Fibroblast of villous mesenchyme (primary cell): ENCODE results near the gene PALM2AKAP2. TPM values are rescaled to one million over a fixed set of nuclear protein-coding genes. Genes with fewer than 3 reads are reported as not detected.

Experiments
- DNase-seq: peaks from one replicate; pipeline ENCODE4 v3.0.0-alpha.2; 2010; ENCODE audit warnings: low read depth
- H3K4me3 ChIP-seq: 2 replicates; pipeline ENCODE4 v1.5.1; 2011; ENCODE audit warnings: low read depth, mild to moderate bottlenecking, low read length
- total RNA-seq: library from RNA; depleted of rRNA; stranded (reverse); fragments of >200 nt; gene quantifications from 2 replicates; pipeline ENCODE4 v1.2.3, GENCODE V29; 2012
- TF ChIP-seq, protein P1 (sequence below): IDR thresholded peaks from 2 replicates; pipeline ENCODE4 v1.5.1; 2012; ENCODE audit warnings: low read depth, mild to moderate bottlenecking, low read length; ENCODE audit not compliant: insufficient read depth

PALM2AKAP2 gene
- total RNA-seq, 1 donor, result 31.5 TPM

DNA sequence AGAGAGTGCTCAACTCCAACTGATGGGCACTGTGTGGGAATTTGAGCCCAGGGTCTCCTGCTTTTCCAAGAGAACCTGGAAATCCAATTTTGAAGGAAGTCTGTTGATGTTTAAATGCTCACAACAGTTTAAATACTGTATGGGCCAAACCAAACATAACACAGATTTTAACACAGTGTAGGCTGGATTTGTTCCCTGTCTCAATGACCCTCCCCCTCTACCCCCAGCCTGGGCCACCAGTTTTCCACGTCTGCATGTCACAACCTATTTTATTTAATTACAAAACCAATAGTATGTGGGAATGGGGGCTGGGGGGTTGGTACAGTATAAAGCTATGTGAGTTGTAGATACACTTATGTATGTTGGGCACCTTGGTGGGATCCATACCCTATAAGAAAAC, 11.7 kb downstream of the PALM2AKAP2 start:
- TF ChIP-seq, protein P1, sequence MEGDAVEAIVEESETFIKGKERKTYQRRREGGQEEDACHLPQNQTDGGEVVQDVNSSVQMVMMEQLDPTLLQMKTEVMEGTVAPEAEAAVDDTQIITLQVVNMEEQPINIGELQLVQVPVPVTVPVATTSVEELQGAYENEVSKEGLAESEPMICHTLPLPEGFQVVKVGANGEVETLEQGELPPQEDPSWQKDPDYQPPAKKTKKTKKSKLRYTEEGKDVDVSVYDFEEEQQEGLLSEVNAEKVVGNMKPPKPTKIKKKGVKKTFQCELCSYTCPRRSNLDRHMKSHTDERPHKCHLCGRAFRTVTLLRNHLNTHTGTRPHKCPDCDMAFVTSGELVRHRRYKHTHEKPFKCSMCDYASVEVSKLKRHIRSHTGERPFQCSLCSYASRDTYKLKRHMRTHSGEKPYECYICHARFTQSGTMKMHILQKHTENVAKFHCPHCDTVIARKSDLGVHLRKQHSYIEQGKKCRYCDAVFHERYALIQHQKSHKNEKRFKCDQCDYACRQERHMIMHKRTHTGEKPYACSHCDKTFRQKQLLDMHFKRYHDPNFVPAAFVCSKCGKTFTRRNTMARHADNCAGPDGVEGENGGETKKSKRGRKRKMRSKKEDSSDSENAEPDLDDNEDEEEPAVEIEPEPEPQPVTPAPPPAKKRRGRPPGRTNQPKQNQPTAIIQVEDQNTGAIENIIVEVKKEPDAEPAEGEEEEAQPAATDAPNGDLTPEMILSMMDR, result no peak
- no peak overlapping the region for H3K4me3 ChIP-seq
- DNase-seq, result no peak

DNA sequence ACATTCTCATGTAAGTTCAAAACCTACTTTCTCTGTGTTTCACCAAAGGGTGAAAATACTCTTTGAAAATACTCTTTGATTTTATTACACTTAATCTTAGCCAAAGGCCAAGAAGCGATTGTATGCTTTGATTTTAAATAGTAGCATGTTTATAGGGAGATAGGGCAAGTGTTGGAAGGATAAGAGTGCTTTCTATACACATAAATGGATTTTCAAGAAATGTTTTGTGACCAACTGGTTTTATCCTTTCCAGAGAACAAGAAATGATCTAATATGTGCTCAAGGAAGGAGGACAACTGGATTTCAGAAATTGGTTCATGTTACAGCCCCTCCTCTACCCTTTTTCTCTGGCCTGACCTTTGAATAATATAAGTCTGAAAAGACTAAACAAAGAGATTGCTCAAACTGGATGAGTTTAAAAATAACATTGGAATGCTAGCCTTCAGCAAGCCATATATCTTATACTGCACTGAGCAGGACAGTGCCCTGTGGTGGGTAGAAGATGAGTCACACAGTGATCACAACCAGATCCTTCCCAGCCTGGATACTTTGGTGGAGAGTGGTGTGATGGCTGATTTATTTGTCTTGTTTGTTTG, 13.1 kb downstream of the PALM2AKAP2 start:
- H3K4me3 ChIP-seq, result no peak overlapping the region
- DNase-seq, result peak; percentile 93
- TF ChIP-seq, protein P1, result no peak

- DNase-seq, result peak; percentile 30
- no peak overlapping the region for H3K4me3 ChIP-seq
- TF ChIP-seq, protein P1, result no peak
Observed at GRCh38 chr9:109793921-109794320, 13.9 kb downstream of the PALM2AKAP2 start.

GRCh38 chr9:109794361-109795012, 14.5 kb downstream of the PALM2AKAP2 start:
- peak; percentile 87 for DNase-seq
- TF ChIP-seq, protein P1, result peak; percentile 1
- H3K4me3 ChIP-seq, result no peak overlapping the region

DNA sequence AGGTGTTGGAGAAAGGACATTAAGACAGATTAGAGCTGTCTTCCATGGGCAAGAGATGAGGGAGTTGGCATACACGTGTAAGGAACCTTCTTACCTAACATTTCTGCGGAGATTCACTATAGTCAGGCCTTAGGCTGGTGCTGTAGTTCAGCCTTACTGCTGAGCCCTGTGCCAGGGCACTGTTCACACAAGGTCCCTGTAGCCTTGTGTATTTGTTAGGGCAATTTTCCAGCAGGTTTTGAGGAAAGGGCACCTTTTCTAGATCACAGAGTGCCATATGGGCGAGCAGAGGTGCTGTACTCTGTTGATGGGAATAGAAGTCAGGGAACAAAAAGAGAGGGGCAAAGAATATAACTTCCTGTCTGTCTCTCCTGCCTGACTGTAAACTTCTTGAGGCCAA, 15.6 kb downstream of the PALM2AKAP2 start:
- no peak overlapping the region for H3K4me3 ChIP-seq
- no peak for DNase-seq
- TF ChIP-seq, protein P1, result no peak

DNA sequence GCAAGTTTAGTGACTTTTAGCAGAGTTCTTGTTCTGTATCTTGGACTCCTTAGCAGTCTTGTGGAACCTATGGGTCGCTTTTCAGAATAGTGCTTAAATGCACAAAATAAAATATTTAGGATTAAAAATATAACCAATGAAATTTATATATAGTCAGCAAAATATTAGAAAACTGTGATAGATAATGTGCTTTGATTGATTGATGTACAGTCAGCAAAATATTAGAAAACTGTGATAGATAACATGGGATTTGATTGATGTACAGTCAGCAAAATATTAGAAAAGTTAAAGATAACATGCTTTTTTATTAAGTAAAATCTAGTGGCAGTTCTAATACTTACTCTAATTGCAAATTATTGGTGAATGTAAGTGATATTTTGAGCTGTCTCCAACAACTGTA, 16.1 kb downstream of the PALM2AKAP2 start:
- no peak for DNase-seq
- H3K4me3 ChIP-seq, result no peak overlapping the region
- TF ChIP-seq, protein P1, result no peak
